ENCODE results near the gene NRG2.

DNA sequence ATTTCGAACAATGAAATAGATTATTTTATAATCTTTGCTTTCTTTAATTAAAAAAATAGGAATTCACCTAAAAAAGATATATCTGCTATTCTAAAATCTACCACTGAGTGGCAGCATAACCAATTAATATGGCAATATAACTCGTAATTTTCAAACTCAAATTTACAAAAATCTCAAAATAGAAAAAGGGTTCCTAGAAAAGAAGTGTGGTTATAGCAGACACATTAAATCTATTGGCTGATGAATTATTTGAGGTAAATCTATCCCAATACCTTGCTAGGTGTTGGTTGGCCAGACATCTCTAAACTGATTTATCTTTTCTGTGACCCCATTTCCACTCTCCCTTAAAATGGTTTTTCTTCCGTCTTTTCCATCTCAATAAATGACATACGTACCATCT, 30.2 kb upstream of the NRG2 start:
- TF ChIP-seq, protein P1, sequence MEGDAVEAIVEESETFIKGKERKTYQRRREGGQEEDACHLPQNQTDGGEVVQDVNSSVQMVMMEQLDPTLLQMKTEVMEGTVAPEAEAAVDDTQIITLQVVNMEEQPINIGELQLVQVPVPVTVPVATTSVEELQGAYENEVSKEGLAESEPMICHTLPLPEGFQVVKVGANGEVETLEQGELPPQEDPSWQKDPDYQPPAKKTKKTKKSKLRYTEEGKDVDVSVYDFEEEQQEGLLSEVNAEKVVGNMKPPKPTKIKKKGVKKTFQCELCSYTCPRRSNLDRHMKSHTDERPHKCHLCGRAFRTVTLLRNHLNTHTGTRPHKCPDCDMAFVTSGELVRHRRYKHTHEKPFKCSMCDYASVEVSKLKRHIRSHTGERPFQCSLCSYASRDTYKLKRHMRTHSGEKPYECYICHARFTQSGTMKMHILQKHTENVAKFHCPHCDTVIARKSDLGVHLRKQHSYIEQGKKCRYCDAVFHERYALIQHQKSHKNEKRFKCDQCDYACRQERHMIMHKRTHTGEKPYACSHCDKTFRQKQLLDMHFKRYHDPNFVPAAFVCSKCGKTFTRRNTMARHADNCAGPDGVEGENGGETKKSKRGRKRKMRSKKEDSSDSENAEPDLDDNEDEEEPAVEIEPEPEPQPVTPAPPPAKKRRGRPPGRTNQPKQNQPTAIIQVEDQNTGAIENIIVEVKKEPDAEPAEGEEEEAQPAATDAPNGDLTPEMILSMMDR (IDR thresholded peaks at IDR 0.05) = peak; percentile 80
- TF ChIP-seq ZFX (IDR thresholded peaks at IDR 0.05; ENCODE audit: borderline replicate concordance) = no peak

Data from 22Rv1 (cell line).